Mucosa of descending colon (tissue), 3 donors: Measurements from ENCODE around the gene GABRR3. TPM values are rescaled to one million over a fixed set of nuclear protein-coding genes. Genes with fewer than 3 reads are reported as not detected.

Experiments
- ATAC-seq: fragments of 200-7000 bp; cut with Tn5 transposase; one replicate; pipeline ENCODE4 v1.9.1; 2020; ENCODE audit warnings: mild to moderate bottlenecking, moderate library complexity
- DNase-seq, 3 donors: peaks; one replicate each; pipeline ENCODE4 v3.0.0-alpha.2; 2020
- H3K36me3 ChIP-seq: fragments of 200-600 bp; one replicate; pipeline ENCODE4 v1.8.0; 2021; ENCODE audit warnings: low read depth, mild to moderate bottlenecking
- H3K4me1 ChIP-seq: fragments of 200-600 bp; one replicate; pipeline ENCODE4 v1.8.0; 2021; ENCODE audit warnings: low read depth, mild to moderate bottlenecking
- H3K4me3 ChIP-seq: fragments of 200-600 bp; one replicate; pipeline ENCODE4 v1.8.0; 2021; ENCODE audit warnings: mild to moderate bottlenecking
- H3K9me3 ChIP-seq: fragments of 200-600 bp; one replicate; pipeline ENCODE4 v1.8.0; 2021; ENCODE audit warnings: mild to moderate bottlenecking
- CTCF ChIP-seq: fragments of 200-600 bp; IDR thresholded peaks from one replicate; pipeline ENCODE4 v1.8.0; 2022; ENCODE audit warnings: antibody characterized with exemption, mild to moderate bottlenecking
- intact Hi-C, 2 donors: fragments of 100-400 bp; cut with DNase I in 1 of 2; cut with micrococcal nuclease in 1 of 2; formaldehyde crosslinking; loops; one replicate each; pipeline versions ENCODE4 v1.11.0 to v1.11.1; 2022; cut with DNase I, micrococcal nuclease
- total RNA-seq, 3 donors: library from RNA; stranded (reverse); fragmentation: NEBNext Ultra II Directional in 2 of 3; extraction: Animal tissue kit (Norgen Biotek cat#: 25700) in 2 of 3; gene quantifications; one replicate each; pipeline versions ENCODE4 v1.2.1 to v1.2.4, GENCODE V29; 2021 to 2023
- donor health status: DM: no; HTN: no; CAD: no; lungs with moderate emphysema.
- donor health status: DM: no; HTN: no; CAD: no.
- donor health status: DM: no; HTN: yes; CAD: no.

The GABRR3 gene
- total RNA-seq, 3 donors from 2014 or later = not detected

GRCh38 chr3:97990624-97991292 lies 44.4 kb downstream of the GABRR3 start:
- Histone ChIP-seq H3K4me1 (no peaks in the 10 kb centered on the region), H3K9me3 (no peaks in the 10 kb centered on the region), H3K4me3 (no peak overlapping the region), H3K36me3 (no peaks in the 10 kb centered on the region)
- DNase-seq (no peak), ATAC-seq (no peak)
- TF ChIP-seq CTCF = no peak
- intact Hi-C loops = no loop called here

DNA sequence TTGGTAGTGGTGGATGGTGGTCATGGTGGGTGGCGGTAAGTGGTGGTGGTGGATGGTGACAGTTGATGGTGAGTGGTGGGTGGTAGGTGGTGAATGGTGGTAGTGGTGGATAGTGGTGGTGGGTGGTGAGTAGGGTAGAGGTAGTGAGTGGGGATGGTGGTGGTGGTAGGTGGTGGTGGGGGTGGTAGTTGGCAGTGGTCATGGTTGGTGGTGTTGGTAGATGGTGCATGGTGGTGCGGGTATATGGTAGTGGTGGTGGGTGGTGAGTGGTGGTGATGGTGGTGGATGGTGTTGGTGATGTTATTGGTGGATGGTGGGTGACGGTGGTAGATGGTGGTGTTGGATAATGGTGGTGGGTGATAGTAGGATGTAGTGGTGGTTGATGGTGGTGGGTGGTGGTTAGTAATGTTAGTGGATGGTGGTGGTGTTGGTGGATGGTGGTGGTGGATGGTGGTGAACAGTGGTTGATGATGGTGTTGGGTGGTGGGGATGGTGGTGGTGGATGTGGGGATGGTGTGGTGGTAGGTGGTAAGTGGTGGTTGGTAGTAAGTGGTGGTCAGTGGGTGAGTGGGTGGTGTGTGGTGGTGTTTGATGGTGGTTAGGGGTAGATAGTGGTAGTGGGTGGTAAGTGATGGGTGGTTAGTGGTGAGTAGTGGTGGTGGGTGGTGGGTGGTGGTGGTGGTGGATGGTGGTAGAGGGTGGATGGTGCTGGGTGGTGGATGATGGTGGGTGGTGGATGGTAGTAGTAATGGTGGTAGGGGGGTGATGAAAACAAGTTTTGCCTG lies 46.1 kb downstream of the GABRR3 start:
- Histone ChIP-seq H3K4me3 (no peak overlapping the region), H3K36me3 (no peaks in the 10 kb centered on the region), H3K4me1 (no peaks in the 10 kb centered on the region), H3K9me3 (no peaks in the 10 kb centered on the region)
- TF ChIP-seq CTCF = no peak
- no peak for ATAC-seq
- DNase-seq = no peak
- intact Hi-C loops = no loop called here

DNA sequence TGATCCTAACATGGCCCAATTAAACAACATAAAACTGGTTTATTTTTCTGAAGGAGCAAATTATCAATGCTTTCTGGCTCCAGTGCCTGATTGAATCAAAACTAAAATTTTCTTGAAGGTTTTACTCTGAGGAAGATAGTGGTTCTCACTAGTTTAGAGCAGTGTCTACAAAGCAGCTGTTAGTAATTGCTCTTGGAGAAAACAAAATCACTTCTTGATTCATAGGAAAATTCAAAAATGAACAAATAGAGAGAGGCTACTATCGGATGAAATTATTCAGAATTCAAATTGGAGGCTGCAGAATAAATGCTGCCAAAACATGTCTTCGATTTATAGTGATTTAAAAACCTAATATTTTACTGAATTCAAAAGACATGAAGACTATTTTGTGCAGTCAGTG lies 47.8 kb downstream of the GABRR3 start:
- Histone ChIP-seq H3K9me3 (no peaks in the 10 kb centered on the region), H3K4me3 (no peak overlapping the region), H3K4me1 (no peaks in the 10 kb centered on the region), H3K36me3 (no peaks in the 10 kb centered on the region)
- DNase-seq (no peak), ATAC-seq (no peak)
- intact Hi-C loops = no loop called here
- TF ChIP-seq CTCF = no peak

DNA sequence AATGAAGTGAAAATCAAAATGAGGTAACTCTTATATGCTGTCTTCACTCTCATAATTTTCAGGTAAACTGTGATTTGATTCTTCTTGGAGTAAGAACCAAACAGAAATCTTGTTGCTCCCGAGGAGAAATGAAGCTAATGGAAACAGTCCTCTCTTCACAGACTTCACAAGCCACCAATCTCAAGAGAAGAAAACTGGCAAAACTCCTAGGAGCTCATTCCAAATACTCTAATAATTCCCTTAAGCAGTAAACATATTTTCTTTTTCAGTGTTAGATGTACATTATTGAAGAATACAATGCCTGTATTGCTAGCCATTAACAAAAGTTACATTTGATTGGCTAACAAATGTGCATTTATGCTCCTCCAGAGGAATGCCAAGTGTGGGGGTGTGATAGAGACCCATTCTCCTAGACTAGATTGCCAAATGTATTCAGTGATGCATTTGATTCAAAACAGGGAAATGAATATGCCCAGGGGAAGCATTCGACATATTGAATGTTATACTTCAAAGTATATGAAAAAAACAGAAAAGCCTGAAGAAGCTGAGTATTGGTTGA lies 51.1 kb downstream of the GABRR3 start:
- no peak for TF ChIP-seq CTCF
- Histone ChIP-seq H3K4me3 (no peak overlapping the region), H3K4me1 (no peaks in the 10 kb centered on the region), H3K36me3 (no peaks in the 10 kb centered on the region), H3K9me3 (no peaks in the 10 kb centered on the region)
- ATAC-seq = no peak
- DNase-seq = no peak
- intact Hi-C loops = no loop called here

DNA sequence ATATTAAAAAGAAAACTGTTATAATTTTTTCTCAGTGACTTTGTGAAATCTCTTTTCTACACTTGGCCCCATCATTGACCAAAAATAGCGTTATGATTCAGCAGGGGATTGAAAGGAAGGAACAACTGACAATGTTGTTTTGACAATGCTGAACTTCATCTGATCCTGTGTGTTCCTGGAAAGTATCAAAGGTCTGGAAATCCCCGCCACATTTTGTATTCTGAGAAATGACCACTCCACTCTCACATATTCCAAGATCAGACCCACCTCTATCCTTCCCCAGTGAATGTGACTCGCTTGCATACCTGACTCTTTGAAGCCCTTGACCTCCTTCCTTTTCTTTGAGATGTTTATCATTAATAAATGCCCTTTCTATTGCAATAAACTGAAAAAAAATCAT lies 53.2 kb downstream of the GABRR3 start:
- H3K4me3 ChIP-seq = no peak overlapping the region
- no peak for ATAC-seq
- H3K36me3 ChIP-seq = no peaks in the 10 kb centered on the region
- intact Hi-C loops = no loop called here
- no peak for TF ChIP-seq CTCF
- DNase-seq = no peak
- no peaks in the 10 kb centered on the region for H3K4me1 ChIP-seq
- no peaks in the 10 kb centered on the region for H3K9me3 ChIP-seq
